ENCODE results near the gene CD4.
"Not testable (repeated sequence)": the region's sequence is repeated elsewhere in the genome, so short reads cannot be mapped to it uniquely, and the experiment has no call there.

The CD4 gene

GRCh38 chr12:6788972-6789924 is at the start of gene CD4:
TSS of gene CD4 (plus strand) at chr12:6789528. CDS start at chr12:6800139, 10,611 bp downstream.
- DNase-seq, result no peak

- not testable (repeated sequence) for DNase-seq
These were observed 47.2 kb upstream of the CD4 start for GRCh38 chr12:6742080-6742479.

GRCh38 chr12:6742834-6743233 is 46.5 kb upstream of the CD4 start:
- no peak for DNase-seq

- DNase-seq, result not testable (repeated sequence)
These were observed 46.0 kb upstream of the CD4 start for GRCh38 chr12:6743300-6743699.

GRCh38 chr12:6745741-6746525 is 43.4 kb upstream of the CD4 start:
- DNase-seq, result no peak

GRCh38 chr12:6747216-6747615 is 42.1 kb upstream of the CD4 start:
- DNase-seq, result no peak

- DNase-seq, result no peak
These were observed 40.6 kb upstream of the CD4 start for GRCh38 chr12:6748761-6749160.

- no peak for DNase-seq
These were observed 38.8 kb upstream of the CD4 start for GRCh38 chr12:6750506-6750905.

GRCh38 chr12:6751767-6752166 is 37.6 kb upstream of the CD4 start:
- no peak for DNase-seq

- no peak for DNase-seq
These were observed 37.0 kb upstream of the CD4 start for GRCh38 chr12:6752167-6752920.

- DNase-seq, result peak; percentile 76
These were observed 36.2 kb upstream of the CD4 start, which contains the start of gene MLF2 for GRCh38 chr12:6752921-6753771. TSS of gene MLF2 (minus strand) at chr12:6753141. CDS start at chr12:6752334, 807 bp downstream.

- no peak for DNase-seq
These were observed 35.5 kb upstream of the CD4 start for GRCh38 chr12:6753772-6754356.

- DNase-seq, result no peak
These were observed 34.9 kb upstream of the CD4 start for GRCh38 chr12:6754411-6754810.

- DNase-seq, result no peak
These were observed 32.2 kb upstream of the CD4 start for GRCh38 chr12:6757028-6757690.

GRCh38 chr12:6758506-6759095 is 30.7 kb upstream of the CD4 start:
- no peak for DNase-seq

- DNase-seq, result no peak
These were observed 29.6 kb upstream of the CD4 start for GRCh38 chr12:6759741-6760140.

- no peak for DNase-seq
These were observed 25.9 kb upstream of the CD4 start for GRCh38 chr12:6763380-6763779.

- peak; percentile 93 to 95 for DNase-seq
These were observed 25.1 kb upstream of the CD4 start for GRCh38 chr12:6764011-6764828.

GRCh38 chr12:6765048-6765633 is 24.2 kb upstream of the CD4 start:
- DNase-seq, result no peak

Measured in SHP77 (cell line).